ENCODE data around the gene PSTPIP1.

The PSTPIP1 gene

GRCh38 chr15:77042955-77043920, 48.3 kb downstream of the PSTPIP1 start:
- ChIA-PET POLR2A (interaction anchor here (2.0 kb wide), 1 partner anchor 14 kb away, joined by 5 read pairs; no protein-coding TSS in a partner anchor), CTCF (interaction anchor here (1.0 to 4.3 kb wide), 3 partner anchors 8 to 19 kb away, joined by 3 to 27 read pairs (median 25); no protein-coding TSS in a partner anchor)
- no peak for DNase-seq (ENCODE audit: low read depth, low spot score)
- no peak overlapping the region for H3K4me3 ChIP-seq (ENCODE audit: low read depth, low read length)
- TF ChIP-seq, protein P1, sequence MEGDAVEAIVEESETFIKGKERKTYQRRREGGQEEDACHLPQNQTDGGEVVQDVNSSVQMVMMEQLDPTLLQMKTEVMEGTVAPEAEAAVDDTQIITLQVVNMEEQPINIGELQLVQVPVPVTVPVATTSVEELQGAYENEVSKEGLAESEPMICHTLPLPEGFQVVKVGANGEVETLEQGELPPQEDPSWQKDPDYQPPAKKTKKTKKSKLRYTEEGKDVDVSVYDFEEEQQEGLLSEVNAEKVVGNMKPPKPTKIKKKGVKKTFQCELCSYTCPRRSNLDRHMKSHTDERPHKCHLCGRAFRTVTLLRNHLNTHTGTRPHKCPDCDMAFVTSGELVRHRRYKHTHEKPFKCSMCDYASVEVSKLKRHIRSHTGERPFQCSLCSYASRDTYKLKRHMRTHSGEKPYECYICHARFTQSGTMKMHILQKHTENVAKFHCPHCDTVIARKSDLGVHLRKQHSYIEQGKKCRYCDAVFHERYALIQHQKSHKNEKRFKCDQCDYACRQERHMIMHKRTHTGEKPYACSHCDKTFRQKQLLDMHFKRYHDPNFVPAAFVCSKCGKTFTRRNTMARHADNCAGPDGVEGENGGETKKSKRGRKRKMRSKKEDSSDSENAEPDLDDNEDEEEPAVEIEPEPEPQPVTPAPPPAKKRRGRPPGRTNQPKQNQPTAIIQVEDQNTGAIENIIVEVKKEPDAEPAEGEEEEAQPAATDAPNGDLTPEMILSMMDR (IDR thresholded peaks at IDR 0.05; ENCODE audit: insufficient read depth, low read length, missing control alignments): no peak

GRCh38 chr15:77044228-77045042, 49.5 kb downstream of the PSTPIP1 start:
- TF ChIP-seq, protein P1 (IDR thresholded peaks at IDR 0.05; ENCODE audit: insufficient read depth, low read length, missing control alignments): no peak
- ChIA-PET CTCF (interaction anchor here (3.9 to 4.3 kb wide), 2 partner anchors 9 to 20 kb away, joined by 25 to 27 read pairs; no protein-coding TSS in a partner anchor), POLR2A (interaction anchor here (0.6 to 2.0 kb wide), 2 partner anchors 13 to 498 kb away, joined by 3 to 5 read pairs; no protein-coding TSS in a partner anchor)
- no peak for DNase-seq (ENCODE audit: low read depth, low spot score)
- no peak overlapping the region for H3K4me3 ChIP-seq (ENCODE audit: low read depth, low read length)

DNA sequence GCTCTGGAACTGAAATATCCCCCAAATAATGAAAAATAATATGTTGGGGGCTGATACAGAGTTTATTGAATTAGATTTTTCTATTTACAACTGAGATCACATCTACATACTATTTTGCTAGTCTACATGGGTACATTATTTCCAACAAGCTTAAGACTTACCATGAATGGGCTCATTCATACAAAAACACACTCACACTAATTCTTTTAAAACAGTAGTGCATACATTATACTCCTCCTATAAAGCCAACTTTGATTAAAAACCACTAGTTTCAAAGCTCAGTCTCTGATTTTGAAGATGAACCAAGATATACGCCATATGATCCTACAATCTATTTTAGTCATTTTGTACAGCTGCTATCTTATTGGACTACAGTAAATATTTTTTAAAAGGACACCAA, 51.1 kb downstream of the PSTPIP1 start:
- POLR2A ChIA-PET: no interaction called here
- CTCF ChIA-PET: interaction anchor here (1.0 to 4.3 kb wide), 5 partner anchors 9 to 497 kb away, joined by 3 to 27 read pairs (median 7); no protein-coding TSS in a partner anchor
- H3K4me3 ChIP-seq (ENCODE audit: low read depth, low read length): no peak overlapping the region
- DNase-seq (ENCODE audit: low read depth, low spot score): no peak
- TF ChIP-seq, protein P1 (IDR thresholded peaks at IDR 0.05; ENCODE audit: insufficient read depth, low read length, missing control alignments): no peak

- TF ChIP-seq, protein P1 (IDR thresholded peaks at IDR 0.05; ENCODE audit: insufficient read depth, low read length, missing control alignments): no peak
- no peak for DNase-seq (ENCODE audit: low read depth, low spot score)
- ChIA-PET POLR2A (no interaction called here), CTCF (interaction anchor here (1.4 to 4.3 kb wide), 4 partner anchors 10 to 496 kb away, joined by 3 to 27 read pairs (median 16); no protein-coding TSS in a partner anchor)
- H3K4me3 ChIP-seq (ENCODE audit: low read depth, low read length): no peak overlapping the region
Observed at GRCh38 chr15:77046704-77047412, 51.9 kb downstream of the PSTPIP1 start.

DNA sequence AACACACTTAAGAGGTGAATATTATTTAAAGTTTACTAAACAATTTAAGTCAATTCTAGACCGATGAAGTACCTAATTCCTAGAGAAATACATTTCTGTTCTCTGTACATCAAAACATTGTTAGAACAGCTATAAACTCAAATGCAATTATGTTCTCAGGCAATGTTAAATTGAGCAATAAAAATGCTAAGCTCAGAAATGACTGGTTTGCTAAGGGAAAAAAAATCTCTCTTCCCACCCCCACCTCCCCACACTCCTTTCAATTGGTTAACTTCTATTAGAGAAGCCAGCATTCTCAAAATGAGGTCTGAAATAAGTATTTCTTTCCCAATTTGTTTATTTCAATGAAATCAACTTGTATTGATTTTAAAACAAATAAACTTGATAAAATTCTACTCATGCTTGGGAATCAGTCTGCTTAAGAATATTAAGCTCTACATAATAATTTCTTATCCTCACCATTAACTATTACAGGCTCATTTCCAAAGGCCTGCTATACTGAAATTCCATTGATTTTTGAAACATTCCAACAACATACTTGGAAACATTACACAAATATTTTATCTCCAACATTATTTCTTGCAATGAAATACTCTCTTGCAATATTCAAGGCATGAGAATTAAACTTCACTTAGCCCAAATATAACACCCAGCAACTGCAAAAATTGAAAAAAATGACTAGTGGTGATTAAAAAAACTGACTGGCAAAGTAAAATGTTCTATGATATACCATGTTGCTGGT, 53.4 kb downstream of the PSTPIP1 start:
- H3K4me3 ChIP-seq (ENCODE audit: low read depth, low read length): no peak overlapping the region
- ChIA-PET POLR2A (no interaction called here), CTCF (interaction anchor here (0.8 to 1.2 kb wide), 2 partner anchors 13 to 17 kb away, joined by 3 to 7 read pairs; no protein-coding TSS in a partner anchor)
- TF ChIP-seq, protein P1 (IDR thresholded peaks at IDR 0.05; ENCODE audit: insufficient read depth, low read length, missing control alignments): no peak
- no peak for DNase-seq (ENCODE audit: low read depth, low spot score)

All from AG04449 (cell line).